ENCODE data around the gene KRT78. TPM values are rescaled to one million over a fixed set of nuclear protein-coding genes. Genes with fewer than 3 reads are reported as not detected.

Gene KRT78
- total and polyA plus RNA-seq, 9 of the 15 experiments (the other 6 are each of a cell fraction or from before 2014, with no cell fraction given): not detected

DNA sequence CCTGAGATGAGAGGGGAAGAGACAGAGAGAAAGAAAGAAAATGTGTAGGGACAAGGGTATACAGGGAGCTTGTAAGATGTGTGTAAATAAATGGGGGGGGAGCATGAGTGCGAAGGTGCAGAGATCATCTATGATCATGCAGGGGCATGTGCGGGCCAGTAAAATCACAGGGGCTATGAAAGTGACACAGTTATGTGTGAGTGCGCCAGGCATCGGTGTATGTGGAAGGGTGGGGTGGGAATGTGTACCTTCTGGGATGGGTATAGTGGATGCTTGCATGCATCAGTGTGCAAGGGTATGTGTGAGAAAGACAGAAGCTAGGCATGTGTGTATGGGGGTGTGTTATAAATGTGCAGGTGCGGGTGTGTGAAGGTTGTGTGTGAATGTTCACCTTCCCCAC, 18.4 kb upstream of the KRT78 start (continued):
- TF ChIP-seq KDM5B (IDR thresholded peaks at IDR 0.05; ENCODE audit: insufficient replicate concordance, low read depth, low read length): no peak

DNA sequence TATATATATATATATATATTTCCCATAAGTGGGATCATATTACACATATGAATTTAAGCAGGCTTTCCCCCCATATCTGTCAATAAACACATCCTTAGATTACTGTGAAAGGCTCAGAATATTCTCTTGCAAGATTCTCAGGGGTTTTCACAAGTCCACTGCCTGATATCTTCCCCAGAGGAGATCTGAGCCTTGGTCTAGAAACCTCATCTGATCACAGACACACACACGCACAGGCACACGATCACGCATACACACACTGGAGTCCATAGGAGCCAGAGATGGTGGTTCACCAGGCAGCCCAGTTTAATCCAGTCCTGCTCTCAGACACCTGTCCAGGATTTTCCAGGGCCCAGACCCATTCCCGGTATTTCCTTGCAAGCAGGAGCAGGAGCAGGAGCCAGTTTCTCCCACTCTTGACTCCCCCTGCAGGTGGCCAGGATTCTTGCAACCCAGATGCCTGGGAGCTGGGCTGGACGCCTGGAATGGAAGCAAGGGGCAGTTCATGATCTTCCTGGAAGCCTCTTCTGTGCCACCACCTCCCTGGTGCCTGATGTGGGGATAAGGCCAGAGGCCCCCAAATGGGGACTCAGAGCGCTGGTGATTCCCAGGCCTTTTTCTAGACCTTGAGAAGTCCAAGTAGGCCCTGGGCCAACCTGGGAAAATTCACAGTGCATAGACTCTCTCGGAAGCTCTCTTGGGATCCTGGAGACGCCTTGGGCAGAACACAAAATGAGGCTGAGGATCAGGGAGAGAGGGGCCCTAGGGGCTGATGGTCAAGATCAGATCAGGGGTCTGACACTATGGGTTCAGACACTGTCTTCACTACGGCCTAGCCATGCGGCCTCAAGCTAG, 16.5 kb upstream of the KRT78 start:
- Histone ChIP-seq H3K36me3 (ENCODE audit: control insufficient read depth, insufficient read depth, low read length) (no peaks in the 10 kb centered on the region), H2AFZ (ENCODE audit: low read depth, low read length) (no peak overlapping the region), H3K9me3 (replicated peaks; ENCODE audit: control insufficient read depth, insufficient read depth, low read depth, low read length) (no peaks in the 10 kb centered on the region), H3K27ac (ENCODE audit: extremely low read depth, low read depth, low read length) (no peak overlapping the region), H3K9ac (ENCODE audit: insufficient read depth in 1 of 2, low read depth in 2 of 2, low read length in 2 of 2) (peak overlapping the region in 1 of 2 experiments; percentile 30; a peak in 1 of 4 replicates), H3K9me1 (ENCODE audit: control insufficient read depth, insufficient read depth, low read length) (no peaks in the 10 kb centered on the region), H3K4me3 (no peak overlapping the region), H3K4me1 (replicated peaks in 1 of 2; ENCODE audit: control insufficient read depth in 2 of 2, insufficient read depth in 2 of 2, low read length in 2 of 2) (peaks cover 0 to 1% of the 10 kb centered on the region in 2 experiments; a peak in 2 of 5 replicates), H3K79me2 (ENCODE audit: control insufficient read depth, insufficient read depth, low read length) (no peaks in the 10 kb centered on the region), H4K20me1 (replicated peaks; ENCODE audit: control insufficient read depth, insufficient read depth, low read length) (no peaks in the 10 kb centered on the region; the same call in 1 of the 2 replicates), H3K27me3 (ENCODE audit: control insufficient read depth in 2 of 2, insufficient read depth in 2 of 2, low read length in 2 of 2) (peaks cover 2 to 14% of the 10 kb centered on the region in 2 experiments; a peak in 2 of 5 replicates), H3K4me2 (ENCODE audit: insufficient read depth, low read length) (no peak overlapping the region; the same call in 1 of the 2 replicates)
- WGBS (ENCODE audit: insufficient coverage, low coverage, missing lambda C conversion rate): 33% methylated on average over 10 of the region's 10 CpGs
- ChIA-PET POLR2A (interaction anchor here (0.6 to 1.2 kb wide), 5 partner anchors 9 to 488 kb away, joined by 3 to 5 read pairs (median 3); no protein-coding TSS in a partner anchor), CTCF (ENCODE audit: low intra/inter-chr PET ratio) (interaction anchor here (1.0 to 1.3 kb wide), 3 partner anchors 280 to 709 kb away, joined by 3 to 6 read pairs (median 3); no protein-coding TSS in a partner anchor)
- in situ Hi-C loops (cut with MboI) (loop anchor here (5.0 kb wide), 1 partner anchor 283 kb away; no protein-coding TSS in a partner anchor), intact Hi-C loops (cut with micrococcal nuclease) (no loop called here)
- BruUV-seq (replicated peaks): no TSS peak
- DNase-seq (ENCODE audit: extremely low read depth in 1 of 4, low spot score in 3 of 4) (peak; percentile 72 to 75 (median 74)), ATAC-seq (peak; percentile 86), FAIRE-seq (peak; percentile 83)
- TF ChIP-seq RB1 (IDR thresholded peaks at IDR 0.05; ENCODE audit: low read depth): peak; percentile 57
- 0 out of 4 replicates have a peak, but pooled peaks of 1 of the 2 experiments have one; percentile 26 for TF ChIP-seq MAZ (CRISPR knock-in tag; conservative IDR thresholded peaks at IDR 0.05 in 1 of 2, IDR thresholded peaks at IDR 0.05 in 1 of 2)
- no peak for TF ChIP-seq POLR2B (IDR thresholded peaks at IDR 0.05; ENCODE audit: low read depth, partially characterized antibody)
- TF ChIP-seq, protein P1, sequence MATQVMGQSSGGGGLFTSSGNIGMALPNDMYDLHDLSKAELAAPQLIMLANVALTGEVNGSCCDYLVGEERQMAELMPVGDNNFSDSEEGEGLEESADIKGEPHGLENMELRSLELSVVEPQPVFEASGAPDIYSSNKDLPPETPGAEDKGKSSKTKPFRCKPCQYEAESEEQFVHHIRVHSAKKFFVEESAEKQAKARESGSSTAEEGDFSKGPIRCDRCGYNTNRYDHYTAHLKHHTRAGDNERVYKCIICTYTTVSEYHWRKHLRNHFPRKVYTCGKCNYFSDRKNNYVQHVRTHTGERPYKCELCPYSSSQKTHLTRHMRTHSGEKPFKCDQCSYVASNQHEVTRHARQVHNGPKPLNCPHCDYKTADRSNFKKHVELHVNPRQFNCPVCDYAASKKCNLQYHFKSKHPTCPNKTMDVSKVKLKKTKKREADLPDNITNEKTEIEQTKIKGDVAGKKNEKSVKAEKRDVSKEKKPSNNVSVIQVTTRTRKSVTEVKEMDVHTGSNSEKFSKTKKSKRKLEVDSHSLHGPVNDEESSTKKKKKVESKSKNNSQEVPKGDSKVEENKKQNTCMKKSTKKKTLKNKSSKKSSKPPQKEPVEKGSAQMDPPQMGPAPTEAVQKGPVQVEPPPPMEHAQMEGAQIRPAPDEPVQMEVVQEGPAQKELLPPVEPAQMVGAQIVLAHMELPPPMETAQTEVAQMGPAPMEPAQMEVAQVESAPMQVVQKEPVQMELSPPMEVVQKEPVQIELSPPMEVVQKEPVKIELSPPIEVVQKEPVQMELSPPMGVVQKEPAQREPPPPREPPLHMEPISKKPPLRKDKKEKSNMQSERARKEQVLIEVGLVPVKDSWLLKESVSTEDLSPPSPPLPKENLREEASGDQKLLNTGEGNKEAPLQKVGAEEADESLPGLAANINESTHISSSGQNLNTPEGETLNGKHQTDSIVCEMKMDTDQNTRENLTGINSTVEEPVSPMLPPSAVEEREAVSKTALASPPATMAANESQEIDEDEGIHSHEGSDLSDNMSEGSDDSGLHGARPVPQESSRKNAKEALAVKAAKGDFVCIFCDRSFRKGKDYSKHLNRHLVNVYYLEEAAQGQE (IDR thresholded peaks at IDR 0.05; ENCODE audit: borderline replicate concordance): peak; percentile 78
- TF ChIP-seq, protein P1 (CRISPR knock-in tag; IDR thresholded peaks at IDR 0.05; ENCODE audit: low read depth): no peak
- TF ChIP-seq, protein P2, sequence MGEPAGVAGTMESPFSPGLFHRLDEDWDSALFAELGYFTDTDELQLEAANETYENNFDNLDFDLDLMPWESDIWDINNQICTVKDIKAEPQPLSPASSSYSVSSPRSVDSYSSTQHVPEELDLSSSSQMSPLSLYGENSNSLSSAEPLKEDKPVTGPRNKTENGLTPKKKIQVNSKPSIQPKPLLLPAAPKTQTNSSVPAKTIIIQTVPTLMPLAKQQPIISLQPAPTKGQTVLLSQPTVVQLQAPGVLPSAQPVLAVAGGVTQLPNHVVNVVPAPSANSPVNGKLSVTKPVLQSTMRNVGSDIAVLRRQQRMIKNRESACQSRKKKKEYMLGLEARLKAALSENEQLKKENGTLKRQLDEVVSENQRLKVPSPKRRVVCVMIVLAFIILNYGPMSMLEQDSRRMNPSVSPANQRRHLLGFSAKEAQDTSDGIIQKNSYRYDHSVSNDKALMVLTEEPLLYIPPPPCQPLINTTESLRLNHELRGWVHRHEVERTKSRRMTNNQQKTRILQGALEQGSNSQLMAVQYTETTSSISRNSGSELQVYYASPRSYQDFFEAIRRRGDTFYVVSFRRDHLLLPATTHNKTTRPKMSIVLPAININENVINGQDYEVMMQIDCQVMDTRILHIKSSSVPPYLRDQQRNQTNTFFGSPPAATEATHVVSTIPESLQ (CRISPR knock-in tag; IDR thresholded peaks at IDR 0.05): no peak

Measured in K562 (cell line).